ENCODE data around the gene RALGPS1.

DNA sequence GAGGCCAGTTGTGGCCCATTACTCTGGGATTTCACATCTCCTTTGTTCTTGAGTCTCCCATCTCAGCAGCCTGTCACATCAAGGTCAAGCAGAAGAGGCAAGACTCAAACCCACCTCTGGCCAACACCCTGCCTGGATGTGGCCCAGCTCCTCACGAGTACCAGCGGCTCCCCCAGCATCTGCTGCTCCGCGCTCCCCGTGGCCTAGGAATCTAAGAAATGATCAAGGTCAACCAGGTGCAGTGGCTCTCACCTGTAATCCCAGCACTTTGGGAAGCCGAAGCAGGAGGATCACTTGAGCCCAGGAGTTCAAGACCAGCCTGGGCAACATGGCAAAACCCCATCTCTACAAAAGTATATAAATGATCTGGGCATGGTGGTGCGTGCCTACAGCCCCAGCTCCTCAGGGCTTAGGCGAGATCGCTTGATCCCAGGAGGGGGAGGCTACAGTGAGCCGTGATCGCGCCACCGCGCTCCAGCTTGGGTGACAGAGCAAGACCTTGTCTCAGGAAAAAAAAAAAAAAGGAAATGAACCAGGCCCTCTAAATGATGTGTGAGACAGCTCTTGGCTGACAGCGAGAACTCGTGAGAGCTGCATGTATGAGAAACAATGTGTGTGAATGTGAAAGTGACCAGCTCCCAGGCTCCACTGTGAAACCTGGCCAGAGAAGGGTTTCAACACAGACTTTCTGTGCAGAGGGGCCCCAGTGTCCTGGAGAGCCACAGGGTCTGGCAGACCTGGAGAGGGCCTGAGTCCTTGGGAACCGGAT is 269.4 kb downstream of the RALGPS1 start:
- TF ChIP-seq, protein P1, sequence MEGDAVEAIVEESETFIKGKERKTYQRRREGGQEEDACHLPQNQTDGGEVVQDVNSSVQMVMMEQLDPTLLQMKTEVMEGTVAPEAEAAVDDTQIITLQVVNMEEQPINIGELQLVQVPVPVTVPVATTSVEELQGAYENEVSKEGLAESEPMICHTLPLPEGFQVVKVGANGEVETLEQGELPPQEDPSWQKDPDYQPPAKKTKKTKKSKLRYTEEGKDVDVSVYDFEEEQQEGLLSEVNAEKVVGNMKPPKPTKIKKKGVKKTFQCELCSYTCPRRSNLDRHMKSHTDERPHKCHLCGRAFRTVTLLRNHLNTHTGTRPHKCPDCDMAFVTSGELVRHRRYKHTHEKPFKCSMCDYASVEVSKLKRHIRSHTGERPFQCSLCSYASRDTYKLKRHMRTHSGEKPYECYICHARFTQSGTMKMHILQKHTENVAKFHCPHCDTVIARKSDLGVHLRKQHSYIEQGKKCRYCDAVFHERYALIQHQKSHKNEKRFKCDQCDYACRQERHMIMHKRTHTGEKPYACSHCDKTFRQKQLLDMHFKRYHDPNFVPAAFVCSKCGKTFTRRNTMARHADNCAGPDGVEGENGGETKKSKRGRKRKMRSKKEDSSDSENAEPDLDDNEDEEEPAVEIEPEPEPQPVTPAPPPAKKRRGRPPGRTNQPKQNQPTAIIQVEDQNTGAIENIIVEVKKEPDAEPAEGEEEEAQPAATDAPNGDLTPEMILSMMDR (IDR thresholded peaks at IDR 0.05; ENCODE audit: low read depth, low read length, poor library complexity, severe bottlenecking), result no peak
- TF ChIP-seq EZH2phosphoT487 (IDR thresholded peaks at IDR 0.05; ENCODE audit: borderline replicate concordance, low read length), result no peak

All from DOHH2 (cell line).